ENCODE data around the gene GCNT4. TPM values are rescaled to one million over a fixed set of nuclear protein-coding genes. Genes with fewer than 3 reads are reported as not detected.

GCNT4 gene
- total RNA-seq, 1 experiment from 2014 or later = 0.63 TPM

GRCh38 chr5:75031366-75031765 lies 21.0 kb downstream of the GCNT4 start:
- Histone ChIP-seq H3K4me2 (ENCODE audit: insufficient read depth, insufficient read length, low read length) (no peak overlapping the region), H3K23me2 (ENCODE audit: insufficient read length, low read depth, low read length, poor library complexity, severe bottlenecking) (no peaks in the 10 kb centered on the region), H3K9me3 (ENCODE audit: control insufficient read depth, low read depth, low read length) (no peaks in the 10 kb centered on the region), H2BK15ac (ENCODE audit: low read depth, low read length) (no peak overlapping the region), H3T11ph (ENCODE audit: low read length) (no peak overlapping the region), H2BK20ac (ENCODE audit: low read depth, low read length, poor library complexity, severe bottlenecking) (no peak overlapping the region), H3K56ac (ENCODE audit: insufficient read length, low read depth, low read length) (no peak overlapping the region), H2BK120ac (ENCODE audit: low read depth, low read length, poor library complexity, severe bottlenecking) (no peak overlapping the region), H4K20me1 (ENCODE audit: control insufficient read depth, insufficient read depth, insufficient read length) (no peaks in the 10 kb centered on the region), H2BK5ac (ENCODE audit: insufficient read length, low read length) (no peak overlapping the region), H4K91ac (ENCODE audit: insufficient read length, low read depth, low read length) (no peak overlapping the region), H3K27ac (ENCODE audit: insufficient read length, low read depth, low read length) (no peak overlapping the region), H2BK12ac (ENCODE audit: insufficient read length, low read depth, low read length) (no peak overlapping the region), H2AK5ac (ENCODE audit: insufficient read length, low read length) (no peak overlapping the region), H3K23ac (ENCODE audit: insufficient read length, low read depth, low read length) (no peak overlapping the region), H3K79me1 (ENCODE audit: insufficient read depth, low read depth, low read length, poor library complexity, severe bottlenecking) (no peaks in the 10 kb centered on the region), H4K8ac (replicated peaks; ENCODE audit: insufficient read length, low read depth, low read length) (no peak overlapping the region), H3K18ac (ENCODE audit: insufficient read length, low read depth, low read length) (no peak overlapping the region), H3K4ac (ENCODE audit: low read depth, low read length) (no peak overlapping the region), H3K4me1 (ENCODE audit: insufficient read depth, low read length) (no peaks in the 10 kb centered on the region), H3K9ac (ENCODE audit: extremely low read depth, insufficient read length, low read length) (no peak overlapping the region), H3K79me2 (ENCODE audit: insufficient read depth, low read length) (peaks cover 2% of the 10 kb centered on the region; the same call in 1 of the 2 replicates), H2AFZ (ENCODE audit: low read length) (no peak overlapping the region), H4K5ac (ENCODE audit: insufficient read length, low read depth, low read length) (no peak overlapping the region), H3K14ac (ENCODE audit: insufficient read depth, low read length) (no peak overlapping the region), H3K27me3 (ENCODE audit: insufficient read depth, low read length) (no peaks in the 10 kb centered on the region)
- no peak for DNase-seq
- Mint-ChIP-seq H3K27ac (no peak overlapping the region), H3K27me3 (ENCODE audit: low read depth) (no peaks in the 10 kb centered on the region; the same call in 1 of the 2 replicates), H3K9me3 (no peaks in the 10 kb centered on the region), H3K36me3 (ENCODE audit: insufficient read depth in 1 of 3, low read depth in 3 of 3) (no peaks in the 10 kb centered on the region), H3K4me1 (no peaks in the 10 kb centered on the region), H3K4me3 (no peak overlapping the region)
- no CpG with 5 or more reads among the region's 3 CpGs for WGBS (ENCODE audit: extremely low coverage, insufficient read length, low lambda C conversion rate)
- TF ChIP-seq CTCF (conservative IDR thresholded peaks at IDR 0.05) = no peak
